ENCODE results near the gene CD151. TPM values are rescaled to one million over a fixed set of nuclear protein-coding genes. Genes with fewer than 3 reads are reported as not detected.
A peak's percentile ranks its signal among the peaks of the same experiment; 100 is the strongest.

The CD151 gene
- total RNA-seq, 5 donors from 2014 or later (not counting 1 experiment from before 2014, with no cell fraction given), result 14.9 to 28.2 (median 25.6) TPM

- POLR2A ChIA-PET, result no interaction called here
Measured at GRCh38 chr11:876545-876944, 43.8 kb downstream of the CD151 start.

GRCh38 chr11:877565-877964 is 44.8 kb downstream of the CD151 start:
- Mint-ChIP-seq H3K4me1 (no peaks in the 10 kb centered on the region), H3K27ac (no peak overlapping the region), H3K4me3 (no peak overlapping the region), H3K36me3 (peaks cover 26% of the 10 kb centered on the region), H3K27me3 (no peaks in the 10 kb centered on the region), H3K9me3 (no peaks in the 10 kb centered on the region)
- CTCF ChIA-PET, result interaction anchor here in 1 of 2 donors (0.6 kb wide), 1 partner anchor 698 kb away, joined by 7 read pairs; no protein-coding TSS in a partner anchor
- POLR2A ChIA-PET, result interaction anchor here in 1 of 2 donors (0.7 kb wide), 1 partner anchor 973 kb away, joined by 4 read pairs; no protein-coding TSS in a partner anchor
- no peak overlapping the region for H3K4me3 ChIP-seq (ENCODE audit: control insufficient read depth in 1 of 2, extremely low read depth in 1 of 2, low read length in 1 of 2)
- WGBS (ENCODE audit: insufficient coverage), result 93% methylated on average over 2 of the region's 11 CpGs
- no peaks in the 10 kb centered on the region for H3K4me1 ChIP-seq (ENCODE audit: control insufficient read depth in 1 of 2, extremely low read depth in 1 of 2, insufficient read depth in 2 of 2, low read length in 2 of 2)
- H3K27ac ChIP-seq (ENCODE audit: low read length), result no peak overlapping the region
- H3K27me3 ChIP-seq (replicated peaks in 1 of 2; ENCODE audit: control insufficient read depth in 2 of 2, extremely low read depth in 1 of 2, insufficient read depth in 2 of 2, low read length in 1 of 2), result no peaks in the 10 kb centered on the region
- DNase-seq (peak in 3 of 35 experiments; percentile 2 to 11 (median 6)), ATAC-seq (replicated peaks in 1 of 4) (no peak)
- H3K36me3 ChIP-seq (ENCODE audit: control insufficient read depth in 2 of 2, extremely low read depth in 1 of 2, insufficient read depth in 1 of 2, low read length in 1 of 2), result peaks cover 10% of the 10 kb centered on the region in 2 donors
- no peaks in the 10 kb centered on the region for H3K9me3 ChIP-seq

More at GRCh38 chr11:876545-876944, 43.8 kb downstream of the CD151 start:
- no peak overlapping the region for H3K27ac ChIP-seq (ENCODE audit: low read length)
- no peak overlapping the region for H3K4me3 ChIP-seq (ENCODE audit: control insufficient read depth in 1 of 2, extremely low read depth in 1 of 2, low read length in 1 of 2)
- no peaks in the 10 kb centered on the region for H3K9me3 Mint-ChIP-seq
- WGBS (ENCODE audit: insufficient coverage), result 98% methylated on average over 12 of the region's 12 CpGs
- peaks cover 22% of the 10 kb centered on the region for H3K36me3 Mint-ChIP-seq
- H3K9me3 ChIP-seq, result no peaks in the 10 kb centered on the region
- no peaks in the 10 kb centered on the region for H3K4me1 Mint-ChIP-seq
- CTCF ChIA-PET, result no interaction called here
- ATAC-seq (replicated peaks in 1 of 4) (no peak), DNase-seq (no peak)
- H3K4me3 Mint-ChIP-seq, result no peak overlapping the region
- no peaks in the 10 kb centered on the region for H3K4me1 ChIP-seq (ENCODE audit: control insufficient read depth in 1 of 2, extremely low read depth in 1 of 2, insufficient read depth in 2 of 2, low read length in 2 of 2)
- no peak overlapping the region for H3K27ac Mint-ChIP-seq
- H3K27me3 Mint-ChIP-seq, result no peaks in the 10 kb centered on the region
- peaks cover 8 to 10% of the 10 kb centered on the region in 2 donors for H3K36me3 ChIP-seq (ENCODE audit: control insufficient read depth in 2 of 2, extremely low read depth in 1 of 2, insufficient read depth in 1 of 2, low read length in 1 of 2)
- no peaks in the 10 kb centered on the region for H3K27me3 ChIP-seq (replicated peaks in 1 of 2; ENCODE audit: control insufficient read depth in 2 of 2, extremely low read depth in 1 of 2, insufficient read depth in 2 of 2, low read length in 1 of 2)

DNA sequence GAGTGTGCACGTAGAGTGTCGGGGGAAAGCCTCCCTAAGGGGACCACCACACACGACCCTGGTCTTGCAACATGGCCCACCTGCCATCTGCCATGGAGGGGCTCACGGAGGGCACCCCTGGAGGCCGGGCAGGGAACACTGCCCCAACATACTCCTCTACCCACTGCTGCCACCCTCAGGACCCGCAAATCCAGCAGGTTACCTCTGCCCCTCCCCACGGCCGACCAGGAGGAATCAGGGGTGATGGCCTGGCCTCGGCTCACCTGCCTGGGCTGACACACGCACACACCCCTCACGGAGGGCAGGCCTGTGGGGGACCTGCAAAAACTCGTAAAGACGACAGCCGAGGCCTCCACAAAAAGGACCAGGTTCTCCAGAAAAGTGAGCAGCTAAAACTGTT is 47.7 kb downstream of the CD151 start:
- ChIA-PET CTCF (no interaction called here), POLR2A (no interaction called here)
- WGBS (ENCODE audit: insufficient coverage), result 91% methylated on average over 14 of the region's 14 CpGs
- no peak overlapping the region for H3K4me3 Mint-ChIP-seq
- ATAC-seq (replicated peaks in 1 of 4) (no peak), DNase-seq (no peak)
- H3K36me3 Mint-ChIP-seq, result peaks cover 23% of the 10 kb centered on the region
- no peaks in the 10 kb centered on the region for H3K9me3 Mint-ChIP-seq
- no peak overlapping the region for H3K27ac Mint-ChIP-seq
- no peaks in the 10 kb centered on the region for H3K27me3 ChIP-seq (replicated peaks in 1 of 2; ENCODE audit: control insufficient read depth in 2 of 2, extremely low read depth in 1 of 2, insufficient read depth in 2 of 2, low read length in 1 of 2)
- no peaks in the 10 kb centered on the region for H3K4me1 ChIP-seq (ENCODE audit: control insufficient read depth in 1 of 2, extremely low read depth in 1 of 2, insufficient read depth in 2 of 2, low read length in 2 of 2)
- H3K4me1 Mint-ChIP-seq, result no peaks in the 10 kb centered on the region
- H3K4me3 ChIP-seq (ENCODE audit: control insufficient read depth in 1 of 2, extremely low read depth in 1 of 2, low read length in 1 of 2), result no peak overlapping the region
- no peaks in the 10 kb centered on the region for H3K27me3 Mint-ChIP-seq
- no peak overlapping the region for H3K27ac ChIP-seq (ENCODE audit: low read length)
- no peaks in the 10 kb centered on the region for H3K9me3 ChIP-seq
- H3K36me3 ChIP-seq (ENCODE audit: control insufficient read depth in 2 of 2, extremely low read depth in 1 of 2, insufficient read depth in 1 of 2, low read length in 1 of 2), result peaks cover 13 to 22% of the 10 kb centered on the region in 2 donors

GRCh38 chr11:882596-882995 is 49.8 kb downstream of the CD151 start:
- CTCF ChIA-PET, result no interaction called here
- Mint-ChIP-seq H3K9me3 (no peaks in the 10 kb centered on the region), H3K27me3 (no peaks in the 10 kb centered on the region), H3K4me1 (no peaks in the 10 kb centered on the region), H3K36me3 (peaks cover 23% of the 10 kb centered on the region), H3K4me3 (no peak overlapping the region), H3K27ac (no peak overlapping the region)
- Histone ChIP-seq H3K36me3 (ENCODE audit: control insufficient read depth in 2 of 2, extremely low read depth in 1 of 2, insufficient read depth in 1 of 2, low read length in 1 of 2) (peaks cover 13 to 26% of the 10 kb centered on the region in 2 donors), H3K4me3 (ENCODE audit: control insufficient read depth in 1 of 2, extremely low read depth in 1 of 2, low read length in 1 of 2) (no peak overlapping the region), H3K27me3 (replicated peaks in 1 of 2; ENCODE audit: control insufficient read depth in 2 of 2, extremely low read depth in 1 of 2, insufficient read depth in 2 of 2, low read length in 1 of 2) (no peaks in the 10 kb centered on the region), H3K9me3 (no peaks in the 10 kb centered on the region), H3K27ac (ENCODE audit: low read length) (no peak overlapping the region), H3K4me1 (ENCODE audit: control insufficient read depth in 1 of 2, extremely low read depth in 1 of 2, insufficient read depth in 2 of 2, low read length in 2 of 2) (no peaks in the 10 kb centered on the region)
- ATAC-seq (replicated peaks in 1 of 4) (no peak), DNase-seq (no peak)
- POLR2A ChIA-PET, result no interaction called here
- WGBS (ENCODE audit: insufficient coverage), result 100% methylated on average over 1 of the region's 14 CpGs

DNA sequence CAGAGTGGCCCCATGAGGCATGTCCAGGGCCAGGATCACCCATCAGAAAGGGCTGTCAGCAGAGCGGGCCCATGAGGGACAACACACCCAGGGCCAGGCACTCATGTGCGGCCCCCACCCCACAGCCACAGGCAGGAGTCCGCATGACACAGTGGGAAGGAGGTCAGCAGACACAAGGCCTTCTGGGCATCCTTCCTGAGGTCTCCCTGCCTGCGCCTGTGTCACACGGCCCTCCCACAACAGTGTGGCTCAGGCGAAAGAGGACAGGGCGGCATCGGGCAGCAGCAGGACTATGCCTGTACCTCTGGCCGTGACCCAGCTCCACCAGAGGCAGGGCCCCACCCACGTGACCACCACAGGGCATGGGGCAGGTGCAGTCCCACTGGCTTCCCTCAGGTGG is 50.8 kb downstream of the CD151 start:
- Histone ChIP-seq H3K36me3 (ENCODE audit: control insufficient read depth in 2 of 2, extremely low read depth in 1 of 2, insufficient read depth in 1 of 2, low read length in 1 of 2) (peaks cover 13 to 26% of the 10 kb centered on the region in 2 donors), H3K9me3 (no peaks in the 10 kb centered on the region), H3K27ac (ENCODE audit: low read length) (no peak overlapping the region), H3K27me3 (replicated peaks in 1 of 2; ENCODE audit: control insufficient read depth in 2 of 2, extremely low read depth in 1 of 2, insufficient read depth in 2 of 2, low read length in 1 of 2) (no peaks in the 10 kb centered on the region), H3K4me1 (ENCODE audit: control insufficient read depth in 1 of 2, extremely low read depth in 1 of 2, insufficient read depth in 2 of 2, low read length in 2 of 2) (no peaks in the 10 kb centered on the region), H3K4me3 (ENCODE audit: control insufficient read depth in 1 of 2, extremely low read depth in 1 of 2, low read length in 1 of 2) (no peak overlapping the region)
- ChIA-PET CTCF (no interaction called here), POLR2A (no interaction called here)
- Mint-ChIP-seq H3K36me3 (peaks cover 23% of the 10 kb centered on the region), H3K27me3 (no peaks in the 10 kb centered on the region), H3K4me3 (no peak overlapping the region), H3K27ac (no peak overlapping the region), H3K9me3 (no peaks in the 10 kb centered on the region), H3K4me1 (no peaks in the 10 kb centered on the region)
- 95% methylated on average over 10 of the region's 10 CpGs for WGBS (ENCODE audit: insufficient coverage)
- ATAC-seq (replicated peaks in 1 of 4) (no peak), DNase-seq (no peak)

DNA sequence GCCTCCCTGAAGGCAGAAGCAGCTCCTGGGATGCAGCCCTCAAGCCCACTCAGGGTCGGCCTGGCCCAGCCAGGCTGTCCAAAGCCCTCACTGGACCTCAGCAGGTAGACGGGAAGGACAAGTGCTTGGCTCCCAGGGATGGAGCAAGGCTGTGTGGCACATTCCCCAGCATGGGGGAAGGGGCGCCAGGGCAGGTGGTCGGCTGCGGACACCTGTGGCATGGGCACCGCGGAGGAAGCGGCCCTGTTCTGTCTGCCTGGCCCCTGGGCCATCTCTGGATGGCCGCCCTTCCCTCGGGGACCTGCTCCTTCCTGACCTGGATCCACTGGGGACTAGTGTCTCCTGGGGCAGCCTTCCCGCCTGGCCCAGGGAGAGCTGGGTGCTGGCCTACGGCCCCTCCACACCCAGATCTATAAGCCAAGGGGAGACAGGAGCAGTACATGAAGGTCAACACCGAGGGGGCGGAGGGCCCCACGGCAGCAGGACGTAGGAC is 51.9 kb downstream of the CD151 start:
- Histone ChIP-seq H3K27ac (ENCODE audit: low read length) (no peak overlapping the region), H3K4me1 (ENCODE audit: control insufficient read depth in 1 of 2, extremely low read depth in 1 of 2, insufficient read depth in 2 of 2, low read length in 2 of 2) (no peaks in the 10 kb centered on the region), H3K9me3 (no peaks in the 10 kb centered on the region), H3K4me3 (ENCODE audit: control insufficient read depth in 1 of 2, extremely low read depth in 1 of 2, low read length in 1 of 2) (no peak overlapping the region), H3K27me3 (replicated peaks in 1 of 2; ENCODE audit: control insufficient read depth in 2 of 2, extremely low read depth in 1 of 2, insufficient read depth in 2 of 2, low read length in 1 of 2) (no peaks in the 10 kb centered on the region), H3K36me3 (ENCODE audit: control insufficient read depth in 2 of 2, extremely low read depth in 1 of 2, insufficient read depth in 1 of 2, low read length in 1 of 2) (peaks cover 13 to 25% of the 10 kb centered on the region in 2 donors)
- CTCF ChIA-PET, result no interaction called here
- H3K4me1 Mint-ChIP-seq, result no peaks in the 10 kb centered on the region
- whole genome bisulfite sequencing (ENCODE audit: insufficient coverage), result 89% methylated on average over 14 of the region's 16 CpGs
- POLR2A ChIA-PET, result no interaction called here
- no peak overlapping the region for H3K4me3 Mint-ChIP-seq
- H3K27ac Mint-ChIP-seq, result no peak overlapping the region
- no peaks in the 10 kb centered on the region for H3K27me3 Mint-ChIP-seq
- ATAC-seq (replicated peaks in 1 of 4), result no peak
- peaks cover 23% of the 10 kb centered on the region for H3K36me3 Mint-ChIP-seq
- H3K9me3 Mint-ChIP-seq, result no peaks in the 10 kb centered on the region
- no peak for DNase-seq

- ChIA-PET POLR2A (interaction anchor here in 1 of 2 donors (0.7 kb wide), 1 partner anchor 36 kb away, joined by 4 read pairs; no protein-coding TSS in a partner anchor), CTCF (no interaction called here)
- Histone ChIP-seq H3K4me1 (ENCODE audit: control insufficient read depth in 1 of 2, extremely low read depth in 1 of 2, insufficient read depth in 2 of 2, low read length in 2 of 2) (no peaks in the 10 kb centered on the region), H3K27me3 (replicated peaks in 1 of 2; ENCODE audit: control insufficient read depth in 2 of 2, extremely low read depth in 1 of 2, insufficient read depth in 2 of 2, low read length in 1 of 2) (no peaks in the 10 kb centered on the region), H3K9me3 (no peaks in the 10 kb centered on the region), H3K36me3 (ENCODE audit: control insufficient read depth in 2 of 2, extremely low read depth in 1 of 2, insufficient read depth in 1 of 2, low read length in 1 of 2) (peaks cover 9 to 18% of the 10 kb centered on the region in 2 donors), H3K4me3 (ENCODE audit: control insufficient read depth in 1 of 2, extremely low read depth in 1 of 2, low read length in 1 of 2) (no peak overlapping the region), H3K27ac (ENCODE audit: low read length) (no peak overlapping the region)
- 97% methylated on average over 16 of the region's 17 CpGs for WGBS (ENCODE audit: insufficient coverage)
- no peaks in the 10 kb centered on the region for H3K27me3 Mint-ChIP-seq
- H3K36me3 Mint-ChIP-seq, result peaks cover 17% of the 10 kb centered on the region
- no peaks in the 10 kb centered on the region for H3K4me1 Mint-ChIP-seq
- no peaks in the 10 kb centered on the region for H3K9me3 Mint-ChIP-seq
- no peak overlapping the region for H3K4me3 Mint-ChIP-seq
- no peak for DNase-seq
- no peak for ATAC-seq (replicated peaks in 1 of 4)
- no peak overlapping the region for H3K27ac Mint-ChIP-seq
Measured at GRCh38 chr11:886568-886967, 53.8 kb downstream of the CD151 start.
